ENCODE results near the gene LRBA. TPM values are rescaled to one million over a fixed set of nuclear protein-coding genes. Genes with fewer than 3 reads are reported as not detected.

Gene LRBA
- total and polyA plus RNA-seq, 7 donors: 16.8 to 184 (median 91.1) TPM

DNA sequence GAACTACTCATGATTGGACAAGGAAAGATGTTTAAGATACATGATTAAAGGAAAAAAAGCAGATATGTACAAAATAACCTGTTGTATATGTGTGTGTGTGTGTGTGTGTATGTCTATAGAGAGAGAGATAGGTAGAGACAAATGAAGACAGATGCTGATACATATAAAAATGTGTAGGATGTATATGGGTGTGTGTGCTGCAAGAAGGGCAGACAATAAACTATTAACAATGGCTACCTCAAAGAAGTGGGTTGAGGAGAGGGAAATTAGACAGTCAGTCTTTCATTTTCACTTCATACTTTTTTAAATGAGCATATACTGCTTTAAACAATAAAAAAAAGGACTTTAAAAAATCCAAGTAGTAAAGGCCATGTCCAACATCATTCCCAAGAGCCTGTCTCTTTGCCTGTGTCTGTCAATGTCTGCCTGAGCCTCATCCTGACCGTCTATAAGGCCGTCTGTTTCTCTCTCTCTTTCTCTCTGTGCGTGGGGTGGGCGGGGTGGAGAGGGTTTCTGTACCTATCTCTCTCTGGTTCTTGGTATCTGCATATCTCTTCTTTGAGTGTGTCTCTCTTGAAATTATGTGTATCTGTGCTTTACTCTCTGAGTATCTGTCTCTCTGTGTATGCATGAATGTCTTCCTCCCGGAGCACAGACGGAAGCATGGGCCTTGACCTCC lies 62.8 kb downstream of the LRBA start:
- H3K9me3 ChIP-seq: no peaks in the 10 kb centered on the region
- no peaks in the 10 kb centered on the region for H3K27me3 ChIP-seq
- H3K27ac ChIP-seq: no peak overlapping the region
- no peak for TF ChIP-seq EP300 (IDR thresholded peaks at IDR 0.05)
- TF ChIP-seq, protein P1, sequence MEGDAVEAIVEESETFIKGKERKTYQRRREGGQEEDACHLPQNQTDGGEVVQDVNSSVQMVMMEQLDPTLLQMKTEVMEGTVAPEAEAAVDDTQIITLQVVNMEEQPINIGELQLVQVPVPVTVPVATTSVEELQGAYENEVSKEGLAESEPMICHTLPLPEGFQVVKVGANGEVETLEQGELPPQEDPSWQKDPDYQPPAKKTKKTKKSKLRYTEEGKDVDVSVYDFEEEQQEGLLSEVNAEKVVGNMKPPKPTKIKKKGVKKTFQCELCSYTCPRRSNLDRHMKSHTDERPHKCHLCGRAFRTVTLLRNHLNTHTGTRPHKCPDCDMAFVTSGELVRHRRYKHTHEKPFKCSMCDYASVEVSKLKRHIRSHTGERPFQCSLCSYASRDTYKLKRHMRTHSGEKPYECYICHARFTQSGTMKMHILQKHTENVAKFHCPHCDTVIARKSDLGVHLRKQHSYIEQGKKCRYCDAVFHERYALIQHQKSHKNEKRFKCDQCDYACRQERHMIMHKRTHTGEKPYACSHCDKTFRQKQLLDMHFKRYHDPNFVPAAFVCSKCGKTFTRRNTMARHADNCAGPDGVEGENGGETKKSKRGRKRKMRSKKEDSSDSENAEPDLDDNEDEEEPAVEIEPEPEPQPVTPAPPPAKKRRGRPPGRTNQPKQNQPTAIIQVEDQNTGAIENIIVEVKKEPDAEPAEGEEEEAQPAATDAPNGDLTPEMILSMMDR (IDR thresholded peaks at IDR 0.05): no peak
- TF ChIP-seq POLR2A (IDR thresholded peaks at IDR 0.05): no peak
- TF ChIP-seq POLR2AphosphoS5 (IDR thresholded peaks at IDR 0.05): no peak
- DNase-seq: no peak
- no peaks in the 10 kb centered on the region for H3K36me3 ChIP-seq
- intact Hi-C loops (cut with DNase I): no loop called here
- 90 to 91% methylated on average over 6 of the region's 6 CpGs for whole genome bisulfite sequencing, 2 donors
- no peaks in the 10 kb centered on the region for H3K4me1 ChIP-seq
- H3K4me3 ChIP-seq: no peak overlapping the region

DNA sequence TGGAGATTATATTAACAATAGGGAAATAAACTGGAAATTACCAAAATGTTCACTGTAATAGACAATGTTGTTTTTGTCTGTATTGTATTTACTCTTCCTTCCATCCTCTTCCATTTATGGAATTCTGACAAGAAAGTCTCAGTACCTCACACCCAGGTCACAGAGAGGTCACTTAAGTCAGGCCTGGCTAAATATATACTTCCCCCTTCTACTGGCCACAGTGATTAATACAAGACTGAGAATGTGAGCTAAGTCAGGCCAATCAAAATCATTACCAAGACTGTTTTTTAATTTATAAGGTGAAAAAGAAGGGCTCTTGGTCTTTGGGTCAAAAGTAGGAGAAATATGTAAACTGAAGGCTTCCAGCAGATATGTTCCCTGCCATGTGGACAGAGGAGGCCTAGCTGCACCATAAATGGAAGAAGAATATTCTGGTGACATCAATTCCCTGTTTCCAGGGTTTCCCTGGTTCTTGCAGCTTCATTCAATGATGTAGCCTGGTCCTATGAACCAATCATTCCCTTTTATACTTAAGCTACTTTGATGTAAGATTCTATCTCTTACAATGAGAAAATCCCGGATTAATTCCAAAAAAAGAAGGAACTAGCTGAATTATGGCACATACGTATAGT lies 64.3 kb downstream of the LRBA start:
- Histone ChIP-seq H3K27ac (no peak overlapping the region), H3K4me1 (no peaks in the 10 kb centered on the region), H3K4me3 (no peak overlapping the region), H3K27me3 (no peaks in the 10 kb centered on the region), H3K9me3 (no peaks in the 10 kb centered on the region), H3K36me3 (no peaks in the 10 kb centered on the region)
- TF ChIP-seq POLR2AphosphoS5 (IDR thresholded peaks at IDR 0.05): no peak
- 94 to 95% methylated on average over 2 of the region's 2 CpGs for WGBS, 2 donors
- intact Hi-C loops (cut with DNase I): no loop called here
- no peak for DNase-seq

DNA sequence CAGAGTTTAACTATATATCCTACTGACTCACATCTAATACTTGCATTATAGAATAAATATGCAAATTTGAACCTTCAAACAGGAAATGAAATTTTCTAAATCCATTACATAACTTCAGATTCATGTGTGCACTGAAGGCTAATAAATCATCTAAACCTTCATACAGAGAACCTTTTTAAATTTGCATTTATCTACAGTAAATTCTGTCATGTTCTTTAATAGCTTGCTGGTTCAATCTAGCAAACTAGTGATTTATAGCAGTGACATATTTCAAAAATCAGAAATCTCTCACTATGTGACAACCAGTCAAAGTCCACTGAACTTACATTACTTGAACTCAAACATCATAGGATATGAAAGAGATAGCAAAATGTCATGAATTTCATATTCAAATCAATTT lies 65.1 kb downstream of the LRBA start:
- Histone ChIP-seq H3K27me3 (no peaks in the 10 kb centered on the region), H3K27ac (no peak overlapping the region), H3K4me3 (no peak overlapping the region), H3K4me1 (no peaks in the 10 kb centered on the region), H3K36me3 (no peaks in the 10 kb centered on the region), H3K9me3 (no peaks in the 10 kb centered on the region)
- DNase-seq: no peak
- no peak for TF ChIP-seq EP300 (IDR thresholded peaks at IDR 0.05)
- no peak for TF ChIP-seq POLR2AphosphoS5 (IDR thresholded peaks at IDR 0.05)
- TF ChIP-seq POLR2A (IDR thresholded peaks at IDR 0.05): no peak
- TF ChIP-seq, protein P1 (IDR thresholded peaks at IDR 0.05): no peak
- intact Hi-C loops (cut with DNase I): no loop called here

DNA sequence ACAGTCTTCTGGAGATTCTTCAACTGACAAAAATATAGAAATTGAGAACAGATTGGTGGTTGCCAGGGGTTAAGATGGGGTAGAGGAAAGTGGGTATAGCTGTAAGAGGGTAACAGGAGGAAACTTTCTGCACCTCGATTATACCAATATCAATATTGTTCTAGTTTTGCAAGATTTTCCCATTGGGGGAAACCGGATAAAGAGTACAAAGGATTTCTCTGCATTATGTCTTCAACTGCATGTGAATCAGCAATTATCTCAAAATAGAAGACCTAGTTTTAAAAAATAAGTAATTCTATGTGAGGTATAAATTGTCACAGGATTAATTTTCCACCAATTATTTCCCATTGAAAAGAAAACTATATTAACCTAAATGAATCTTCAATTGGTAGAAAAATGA lies 65.7 kb downstream of the LRBA start:
- Histone ChIP-seq H3K4me1 (no peaks in the 10 kb centered on the region), H3K4me3 (no peak overlapping the region), H3K36me3 (no peaks in the 10 kb centered on the region), H3K9me3 (no peaks in the 10 kb centered on the region), H3K27me3 (no peaks in the 10 kb centered on the region), H3K27ac (no peak overlapping the region)
- WGBS, 2 donors: 93 to 95% methylated on average over 2 of the region's 2 CpGs
- TF ChIP-seq POLR2AphosphoS5 (IDR thresholded peaks at IDR 0.05) (no peak), EP300 (IDR thresholded peaks at IDR 0.05) (no peak), POLR2A (IDR thresholded peaks at IDR 0.05) (no peak)
- TF ChIP-seq, protein P1 (IDR thresholded peaks at IDR 0.05): no peak
- DNase-seq: no peak
- intact Hi-C loops (cut with DNase I): no loop called here

DNA sequence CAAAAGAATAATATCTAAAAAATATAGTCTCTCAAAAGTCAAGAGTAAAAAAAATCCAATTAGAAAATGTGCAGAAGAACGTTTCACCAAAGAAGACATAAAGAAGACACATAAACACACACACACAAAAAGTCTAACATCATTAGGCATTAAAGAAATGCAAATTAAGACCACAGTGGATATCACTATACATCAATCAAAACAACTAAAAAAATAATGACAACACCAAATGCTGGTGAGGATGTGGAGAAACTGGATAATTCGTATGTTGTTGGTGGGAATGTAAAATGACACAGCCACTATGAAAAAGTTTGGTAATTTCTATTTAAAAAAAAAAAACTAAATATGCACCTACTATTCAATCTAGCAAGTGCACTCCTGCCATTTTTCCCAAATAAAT lies 66.4 kb downstream of the LRBA start:
- no peak for DNase-seq
- Histone ChIP-seq H3K27ac (no peak overlapping the region), H3K36me3 (no peaks in the 10 kb centered on the region), H3K4me3 (no peak overlapping the region), H3K4me1 (no peaks in the 10 kb centered on the region), H3K27me3 (no peaks in the 10 kb centered on the region), H3K9me3 (no peaks in the 10 kb centered on the region)
- 93 to 95% methylated on average over 2 of the region's 2 CpGs for WGBS, 2 donors
- intact Hi-C loops (cut with DNase I): no loop called here
- TF ChIP-seq POLR2A (IDR thresholded peaks at IDR 0.05) (no peak), EP300 (IDR thresholded peaks at IDR 0.05) (no peak), POLR2AphosphoS5 (IDR thresholded peaks at IDR 0.05) (no peak)
- TF ChIP-seq, protein P1 (IDR thresholded peaks at IDR 0.05): no peak
